SK-N-SH treated with all-trans-retinoic acid at 6 μM for 48 hours (cell line): Measurements from ENCODE around the gene CCDC80.

ENCODE experiments used
- ATAC-seq: fragments of 200-7000 bp; cut with Tn5 transposase; 3 replicates; pipeline ENCODE4 v1.9.1; 2020; ENCODE audit warnings: mild to moderate bottlenecking, moderate library complexity
- ARNTL ChIP-seq: fragments of 450-650 bp; formaldehyde crosslinking; IDR thresholded peaks from 2 replicates; pipeline ENCODE4 v1.5.0; 2020; ENCODE audit warnings: low read depth, mild to moderate bottlenecking, moderate library complexity, borderline replicate concordance
- BACH2 ChIP-seq: fragments of 250-450 bp; sonication (Bioruptor Pico); IDR thresholded peaks from 2 replicates; pipeline ENCODE4 v1.9.0; 2021; ENCODE audit warnings: mild to moderate bottlenecking, borderline replicate concordance
- CREB5 ChIP-seq: fragments of 250-450 bp; sonication (Bioruptor Pico); IDR thresholded peaks from 2 replicates; pipeline ENCODE4 v1.5.1; 2020; ENCODE audit warnings: low read depth, mild to moderate bottlenecking, moderate library complexity
- CSRNP3 ChIP-seq: fragments of 250-450 bp; sonication (Bioruptor Pico); IDR thresholded peaks from 2 replicates; pipeline ENCODE4 v1.5.1; 2021; ENCODE audit warnings: mild to moderate bottlenecking, moderate library complexity
- ESRRG ChIP-seq: fragments of 250-450 bp; sonication (Bioruptor Pico); IDR thresholded peaks from 2 replicates; pipeline ENCODE4 v1.6.1; 2021; ENCODE audit warnings: mild to moderate bottlenecking
- GLIS3 ChIP-seq: fragments of 250-450 bp; sonication (Bioruptor Pico); IDR thresholded peaks from 2 replicates; pipeline ENCODE4 v1.5.0; 2020; ENCODE audit warnings: mild to moderate bottlenecking, moderate library complexity
- ISL1 ChIP-seq: fragments of 250-450 bp; sonication (Bioruptor Pico); IDR thresholded peaks from 2 replicates; pipeline ENCODE4 v2.1.2; 2022; ENCODE audit warnings: mild to moderate bottlenecking, moderate library complexity
- OSR1 ChIP-seq: fragments of 250-450 bp; sonication (Bioruptor Pico); IDR thresholded peaks from 2 replicates; pipeline ENCODE4 v1.8.0; 2022; ENCODE audit warnings: moderate library complexity, mild to moderate bottlenecking, inconsistent platforms
- PATZ1 ChIP-seq: fragments of 250-450 bp; sonication (Bioruptor Pico); IDR thresholded peaks from 2 replicates; pipeline ENCODE4 v1.8.0; 2020; ENCODE audit warnings: mild to moderate bottlenecking, moderate library complexity, borderline replicate concordance
- POU6F1 ChIP-seq: fragments of 250-450 bp; sonication (Bioruptor Pico); IDR thresholded peaks from 2 replicates; pipeline ENCODE4 v1.8.0; 2021; ENCODE audit warnings: low read depth, mild to moderate bottlenecking, moderate library complexity, borderline replicate concordance
- PPARA ChIP-seq: fragments of 250-450 bp; sonication (Bioruptor Pico); IDR thresholded peaks from 2 replicates; pipeline ENCODE4 v1.5.0; 2020; ENCODE audit warnings: mild to moderate bottlenecking, borderline replicate concordance
- RARB ChIP-seq: fragments of 250-450 bp; sonication (Bioruptor Pico); IDR thresholded peaks from 2 replicates; pipeline ENCODE4 v1.8.0; 2021; ENCODE audit warnings: mild to moderate bottlenecking, moderate library complexity
- SNAI2 ChIP-seq: fragments of 250-450 bp; sonication (Bioruptor Pico); IDR thresholded peaks from 2 replicates; pipeline ENCODE4 v1.5.0; 2020; ENCODE audit warnings: mild to moderate bottlenecking, moderate library complexity
- TCF4 ChIP-seq: fragments of 250-450 bp; sonication (Bioruptor Pico); IDR thresholded peaks from 2 replicates; pipeline ENCODE4 v1.8.0; 2021; ENCODE audit warnings: mild to moderate bottlenecking, moderate library complexity, borderline replicate concordance
- TSHZ2 ChIP-seq: fragments of 250-450 bp; sonication (Bioruptor Pico); IDR thresholded peaks from 2 replicates; pipeline ENCODE4 v1.5.0; 2020; ENCODE audit warnings: mild to moderate bottlenecking, moderate library complexity
- ZC3H10 ChIP-seq: fragments of 250-450 bp; sonication (Bioruptor Pico); IDR thresholded peaks from 2 replicates; pipeline ENCODE4 v1.5.1; 2021; ENCODE audit warnings: mild to moderate bottlenecking, moderate library complexity
- ZFP30 ChIP-seq: fragments of 450-650 bp; formaldehyde crosslinking; IDR thresholded peaks from 2 replicates; pipeline ENCODE4 v1.5.0; 2022; ENCODE audit warnings: mild to moderate bottlenecking, moderate library complexity
- ZNF565 ChIP-seq: fragments of 450-650 bp; formaldehyde crosslinking; conservative IDR thresholded peaks from 2 replicates; pipeline ENCODE4 v1.5.0; 2020; ENCODE audit warnings: low read depth, mild to moderate bottlenecking, moderate library complexity
- ZNF70 ChIP-seq: fragments of 450-650 bp; formaldehyde crosslinking; IDR thresholded peaks from 2 replicates; pipeline ENCODE4 v1.5.0; 2020; ENCODE audit warnings: mild to moderate bottlenecking, moderate library complexity
- ZNF8 ChIP-seq: fragments of 450-650 bp; formaldehyde crosslinking; IDR thresholded peaks from 2 replicates; pipeline ENCODE4 v1.5.0; 2020; ENCODE audit warnings: mild to moderate bottlenecking, moderate library complexity

CCDC80 gene

GRCh38 chr3:112639455-112640225 lies 1.3 kb downstream of the CCDC80 start (continued):
- TF ChIP-seq POU6F1, result no peak
- no peak for TF ChIP-seq PPARA
- TF ChIP-seq SNAI2 (CRISPR knock-in tag), result no peak
- TF ChIP-seq BACH2 (CRISPR knock-in tag), result no peak
- TF ChIP-seq CREB5 (CRISPR knock-in tag), result no peak
- no peak for TF ChIP-seq GLIS3 (CRISPR knock-in tag)

GRCh38 chr3:112638327-112639020 lies 2.5 kb downstream of the CCDC80 start:
- TF ChIP-seq ISL1 (CRISPR knock-in tag), result no peak
- no peak for TF ChIP-seq ZNF8 (CRISPR knock-in tag)
- TF ChIP-seq OSR1, result no peak
- TF ChIP-seq ZNF70 (CRISPR knock-in tag), result no peak
- no peak for TF ChIP-seq RARB (CRISPR knock-in tag)
- no peak for TF ChIP-seq TSHZ2 (CRISPR knock-in tag)
- TF ChIP-seq GLIS3 (CRISPR knock-in tag), result no peak
- no peak for ATAC-seq

- peak; percentile 6; the same call in 1 of the 3 replicates for ATAC-seq
- no peak for TF ChIP-seq OSR1
- no peak for TF ChIP-seq TCF4 (CRISPR knock-in tag)
- no peak for TF ChIP-seq ESRRG
- no peak for TF ChIP-seq SNAI2 (CRISPR knock-in tag)
- no peak for TF ChIP-seq ZNF8 (CRISPR knock-in tag)
- TF ChIP-seq TSHZ2 (CRISPR knock-in tag), result no peak
- no peak for TF ChIP-seq ISL1 (CRISPR knock-in tag)
- TF ChIP-seq ARNTL (CRISPR knock-in tag), result no peak
- no peak for TF ChIP-seq PPARA
- no peak for TF ChIP-seq ZC3H10 (CRISPR knock-in tag)
- TF ChIP-seq BACH2 (CRISPR knock-in tag), result no peak
- no peak for TF ChIP-seq PATZ1
- no peak for TF ChIP-seq ZNF565 (CRISPR knock-in tag)
- TF ChIP-seq ZFP30 (CRISPR knock-in tag), result no peak
- no peak for TF ChIP-seq GLIS3 (CRISPR knock-in tag)
- TF ChIP-seq POU6F1, result no peak
- TF ChIP-seq CSRNP3 (CRISPR knock-in tag), result no peak
Measured at GRCh38 chr3:112637700-112638099, 3.2 kb downstream of the CCDC80 start.
